GM23338 (cell line): Measurements from ENCODE around the gene RPS19BP1. TPM values are rescaled to one million over a fixed set of nuclear protein-coding genes. Genes with fewer than 3 reads are reported as not detected.

Experiments used
- ATAC-seq: fragments of 200-7000 bp; cut with Tn5 transposase; 3 replicates; pipeline ENCODE4 v1.9.1; 2020
- DNase-seq: peaks from one replicate; pipeline ENCODE4 v3.0.0-alpha.2; 2015; ENCODE audit warnings: low spot score
- H2AFZ ChIP-seq: fragments of 200-600 bp; sonication (generic); 2 replicates; pipeline ENCODE4 v1.8.0; 2016; ENCODE audit warnings: antibody characterized with exemption, mild to moderate bottlenecking, moderate library complexity
- H3F3A ChIP-seq: fragments of 200-600 bp; sonication (generic); replicated peaks from 2 replicates; pipeline ENCODE4 v1.8.0; 2017; ENCODE audit warnings: antibody characterized with exemption, mixed run types, low read depth
- H3K27ac ChIP-seq: fragments of 200-600 bp; sonication (generic); 2 replicates; pipeline ENCODE4 v1.6.1; 2016; ENCODE audit warnings: low read depth
- H3K27me3 ChIP-seq: fragments of 200-600 bp; sonication (generic); 2 replicates; pipeline ENCODE4 v1.8.0; 2016; ENCODE audit warnings: mild to moderate bottlenecking, mixed run types, moderate library complexity; ENCODE audit not compliant: insufficient read depth
- H3K36me3 ChIP-seq: fragments of 200-600 bp; sonication (generic); 2 replicates; pipeline ENCODE4 v1.8.0; 2016; ENCODE audit warnings: mild to moderate bottlenecking; ENCODE audit not compliant: insufficient read depth
- H3K4me1 ChIP-seq: fragments of 200-600 bp; sonication (generic); 2 replicates; pipeline ENCODE4 v1.8.0; 2016; ENCODE audit warnings: mild to moderate bottlenecking, moderate library complexity; ENCODE audit not compliant: insufficient read depth
- H3K4me2 ChIP-seq: fragments of 200-600 bp; sonication (generic); 2 replicates; pipeline ENCODE4 v1.7.1; 2017; ENCODE audit warnings: mixed run types
- H3K4me3 ChIP-seq: fragments of 200-600 bp; sonication (generic); 2 replicates; pipeline ENCODE4 v1.6.1; 2016; ENCODE audit warnings: mixed run types
- H3K79me2 ChIP-seq: fragments of 200-600 bp; sonication (generic); replicated peaks from 2 replicates; pipeline ENCODE4 v1.8.0; 2017; ENCODE audit warnings: mild to moderate bottlenecking; ENCODE audit not compliant: insufficient read depth
- H3K9me2 ChIP-seq: fragments of 200-600 bp; sonication (generic); 2 replicates; pipeline ENCODE4 v1.8.0; 2017; ENCODE audit not compliant: insufficient read depth
- H4K20me1 ChIP-seq: fragments of 200-600 bp; sonication (generic); replicated peaks from 2 replicates; pipeline ENCODE4 v1.8.0; 2017; ENCODE audit warnings: mild to moderate bottlenecking; ENCODE audit not compliant: insufficient read depth
- H3K27ac Mint-ChIP-seq: 2 replicates; pipeline ENCODE4 v1.8.0; 2020; ENCODE audit warnings: inconsistent platforms, mild to moderate bottlenecking, moderate library complexity, mixed read lengths
- H3K27me3 Mint-ChIP-seq: 3 replicates; pipeline ENCODE4 v1.8.0; 2022; ENCODE audit warnings: low read depth, mild to moderate bottlenecking, moderate library complexity, mixed read lengths, inconsistent platforms; ENCODE audit not compliant: insufficient read depth, poor library complexity
- H3K36me3 Mint-ChIP-seq: 3 replicates; pipeline ENCODE4 v1.8.0; 2021; ENCODE audit warnings: low read depth, mild to moderate bottlenecking, inconsistent platforms, moderate library complexity, mixed read lengths
- H3K4me1 Mint-ChIP-seq: 3 replicates; pipeline ENCODE4 v1.8.0; 2020; ENCODE audit warnings: mild to moderate bottlenecking, inconsistent platforms, mixed read lengths
- H3K4me3 Mint-ChIP-seq: 3 replicates; pipeline ENCODE4 v1.8.0; 2021; ENCODE audit warnings: moderate library complexity, mild to moderate bottlenecking, inconsistent platforms, mixed read lengths
- H3K9me3 Mint-ChIP-seq: 3 replicates; pipeline ENCODE4 v1.8.0; 2020; ENCODE audit warnings: moderate library complexity, mild to moderate bottlenecking, inconsistent platforms, mixed read lengths
- CREB1 ChIP-seq: fragments of 250-450 bp; sonication (Bioruptor Pico); IDR thresholded peaks from 2 replicates; pipeline ENCODE4 v1.5.0; 2020; ENCODE audit warnings: low read depth, mild to moderate bottlenecking, moderate library complexity
- EZH2 ChIP-seq: fragments of 200-600 bp; sonication (generic); IDR thresholded peaks from one replicate; pipeline ENCODE4 v1.8.0; 2017; ENCODE audit warnings: antibody characterized with exemption, mild to moderate bottlenecking, low read depth; ENCODE audit not compliant: unreplicated experiment
- EZH2phosphoT487 ChIP-seq: fragments of 200-600 bp; sonication (generic); IDR thresholded peaks from one replicate; pipeline ENCODE4 v1.8.1; 2018; ENCODE audit warnings: antibody characterized with exemption; ENCODE audit not compliant: unreplicated experiment
- JUNB ChIP-seq: IDR thresholded peaks from one replicate; pipeline ENCODE4 v1.6.1; 2016; ENCODE audit warnings: antibody characterized with exemption; ENCODE audit not compliant: unreplicated experiment
- NANOG ChIP-seq: IDR thresholded peaks from 2 replicates; pipeline ENCODE4 v1.6.1; 2016; ENCODE audit warnings: antibody characterized with exemption, borderline replicate concordance
- POLR2AphosphoS5 ChIP-seq: IDR thresholded peaks from 2 replicates; pipeline ENCODE4 v1.6.1; 2016; ENCODE audit warnings: antibody characterized with exemption, low read depth
- ZNF114 ChIP-seq: fragments of 250-450 bp; sonication (Bioruptor Pico); IDR thresholded peaks from 2 replicates; pipeline ENCODE4 v1.5.0; 2020; ENCODE audit warnings: mild to moderate bottlenecking, moderate library complexity
- ZNF331 ChIP-seq: fragments of 250-450 bp; sonication (Bioruptor Pico); IDR thresholded peaks from 2 replicates; pipeline ENCODE4 v1.5.0; 2020; ENCODE audit warnings: low read depth, mild to moderate bottlenecking, moderate library complexity
- ZNF462 ChIP-seq: fragments of 250-450 bp; sonication (Bioruptor Pico); IDR thresholded peaks from 2 replicates; pipeline ENCODE4 v1.5.0; 2020; ENCODE audit warnings: mild to moderate bottlenecking, moderate library complexity
- polyA plus RNA-seq: library from polyadenylated mRNA; unstranded; fragments of >200 nt; fragmentation: Nextera tagmentation; extraction: Ambion mirVana; gene quantifications from 2 replicates; pipeline ENCODE4 v1.2.1, GENCODE V29; 2016
- total RNA-seq: library from RNA; depleted of rRNA; stranded (reverse); fragments of >200 nt; shearing (Covaris generic); gene quantifications from 2 replicates; pipeline ENCODE4 v1.2.3, GENCODE V29; 2014
- TF ChIP-seq, protein P1 (sequence below), 2 experiments: fragments of 200-600 bp in 1 of 2; sonication (generic) in 1 of 2; conservative IDR thresholded peaks; 2 replicates each; pipeline versions ENCODE4 v1.5.1 to v1.6.1; 2016 to 2017; ENCODE audit warnings: antibody characterized with exemption in 2 of 2, low read depth in 2 of 2, mild to moderate bottlenecking in 2 of 2, moderate library complexity in 1 of 2
- TF ChIP-seq, protein P2 (sequence below): IDR thresholded peaks from 2 replicates; pipeline ENCODE4 v1.6.1; 2016; ENCODE audit warnings: antibody characterized with exemption
- TF ChIP-seq, protein P3 (sequence below): IDR thresholded peaks from one replicate; pipeline ENCODE4 v1.6.1; 2018; ENCODE audit warnings: antibody characterized with exemption; ENCODE audit not compliant: unreplicated experiment

Gene RPS19BP1
- total and polyA plus RNA-seq, 2 experiments from 2014 or later: 153 to 215 TPM

DNA sequence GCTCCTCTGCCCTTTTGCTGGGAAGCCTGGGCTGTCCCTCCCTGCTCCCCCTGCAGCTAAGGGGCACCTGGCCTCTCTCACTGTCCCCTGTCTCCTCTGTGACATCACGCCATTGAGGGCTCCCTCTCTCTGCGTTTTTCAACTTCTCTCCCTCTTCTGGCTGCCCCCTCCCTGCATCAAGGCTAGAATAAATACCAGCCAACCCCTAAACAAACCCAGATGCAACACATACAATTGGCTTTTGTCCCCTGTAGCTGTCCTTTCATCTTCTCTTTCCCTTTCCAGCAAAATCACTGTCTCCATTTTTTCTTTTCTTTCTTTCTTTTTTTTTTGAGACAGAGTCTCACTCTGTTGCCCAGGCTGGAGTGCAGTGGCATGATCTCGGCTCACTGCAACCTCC lies 33.7 kb downstream of the RPS19BP1 start:
- Histone ChIP-seq H3K4me3 (no peak overlapping the region), H4K20me1 (peaks cover 15% of the 10 kb centered on the region), H3K27me3 (peaks cover 19% of the 10 kb centered on the region), H3K36me3 (no peaks in the 10 kb centered on the region), H3K27ac (no peak overlapping the region), H3K4me2 (no peak overlapping the region), H2AFZ (no peak overlapping the region), H3K79me2 (peaks cover 13% of the 10 kb centered on the region), H3K9me2 (no peaks in the 10 kb centered on the region), H3K4me1 (peaks cover 13% of the 10 kb centered on the region), H3F3A (peaks cover 9% of the 10 kb centered on the region; the same call in 1 of the 2 replicates)
- DNase-seq (no peak), ATAC-seq (no peak)
- H3K4me3 Mint-ChIP-seq: no peak overlapping the region
- H3K4me1 Mint-ChIP-seq: peaks cover 11% of the 10 kb centered on the region
- peaks cover 5% of the 10 kb centered on the region; the same call in 2 of the 3 replicates for H3K36me3 Mint-ChIP-seq
- TF ChIP-seq ZNF114 (CRISPR knock-in tag): no peak
- TF ChIP-seq NANOG: no peak
- TF ChIP-seq ZNF462 (CRISPR knock-in tag): no peak
- TF ChIP-seq CREB1 (CRISPR knock-in tag): no peak
- TF ChIP-seq, protein P1, sequence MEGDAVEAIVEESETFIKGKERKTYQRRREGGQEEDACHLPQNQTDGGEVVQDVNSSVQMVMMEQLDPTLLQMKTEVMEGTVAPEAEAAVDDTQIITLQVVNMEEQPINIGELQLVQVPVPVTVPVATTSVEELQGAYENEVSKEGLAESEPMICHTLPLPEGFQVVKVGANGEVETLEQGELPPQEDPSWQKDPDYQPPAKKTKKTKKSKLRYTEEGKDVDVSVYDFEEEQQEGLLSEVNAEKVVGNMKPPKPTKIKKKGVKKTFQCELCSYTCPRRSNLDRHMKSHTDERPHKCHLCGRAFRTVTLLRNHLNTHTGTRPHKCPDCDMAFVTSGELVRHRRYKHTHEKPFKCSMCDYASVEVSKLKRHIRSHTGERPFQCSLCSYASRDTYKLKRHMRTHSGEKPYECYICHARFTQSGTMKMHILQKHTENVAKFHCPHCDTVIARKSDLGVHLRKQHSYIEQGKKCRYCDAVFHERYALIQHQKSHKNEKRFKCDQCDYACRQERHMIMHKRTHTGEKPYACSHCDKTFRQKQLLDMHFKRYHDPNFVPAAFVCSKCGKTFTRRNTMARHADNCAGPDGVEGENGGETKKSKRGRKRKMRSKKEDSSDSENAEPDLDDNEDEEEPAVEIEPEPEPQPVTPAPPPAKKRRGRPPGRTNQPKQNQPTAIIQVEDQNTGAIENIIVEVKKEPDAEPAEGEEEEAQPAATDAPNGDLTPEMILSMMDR (conservative IDR thresholded peaks at IDR 0.05; ENCODE audit: low read depth in 2 of 2): no peak
- TF ChIP-seq EZH2phosphoT487: no peak
- no peak for TF ChIP-seq JUNB
- no peak for TF ChIP-seq POLR2AphosphoS5
- TF ChIP-seq, protein P2, sequence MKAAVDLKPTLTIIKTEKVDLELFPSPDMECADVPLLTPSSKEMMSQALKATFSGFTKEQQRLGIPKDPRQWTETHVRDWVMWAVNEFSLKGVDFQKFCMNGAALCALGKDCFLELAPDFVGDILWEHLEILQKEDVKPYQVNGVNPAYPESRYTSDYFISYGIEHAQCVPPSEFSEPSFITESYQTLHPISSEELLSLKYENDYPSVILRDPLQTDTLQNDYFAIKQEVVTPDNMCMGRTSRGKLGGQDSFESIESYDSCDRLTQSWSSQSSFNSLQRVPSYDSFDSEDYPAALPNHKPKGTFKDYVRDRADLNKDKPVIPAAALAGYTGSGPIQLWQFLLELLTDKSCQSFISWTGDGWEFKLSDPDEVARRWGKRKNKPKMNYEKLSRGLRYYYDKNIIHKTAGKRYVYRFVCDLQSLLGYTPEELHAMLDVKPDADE: no peak
- no peak for TF ChIP-seq EZH2
- TF ChIP-seq ZNF331 (CRISPR knock-in tag): no peak
- TF ChIP-seq, protein P3, sequence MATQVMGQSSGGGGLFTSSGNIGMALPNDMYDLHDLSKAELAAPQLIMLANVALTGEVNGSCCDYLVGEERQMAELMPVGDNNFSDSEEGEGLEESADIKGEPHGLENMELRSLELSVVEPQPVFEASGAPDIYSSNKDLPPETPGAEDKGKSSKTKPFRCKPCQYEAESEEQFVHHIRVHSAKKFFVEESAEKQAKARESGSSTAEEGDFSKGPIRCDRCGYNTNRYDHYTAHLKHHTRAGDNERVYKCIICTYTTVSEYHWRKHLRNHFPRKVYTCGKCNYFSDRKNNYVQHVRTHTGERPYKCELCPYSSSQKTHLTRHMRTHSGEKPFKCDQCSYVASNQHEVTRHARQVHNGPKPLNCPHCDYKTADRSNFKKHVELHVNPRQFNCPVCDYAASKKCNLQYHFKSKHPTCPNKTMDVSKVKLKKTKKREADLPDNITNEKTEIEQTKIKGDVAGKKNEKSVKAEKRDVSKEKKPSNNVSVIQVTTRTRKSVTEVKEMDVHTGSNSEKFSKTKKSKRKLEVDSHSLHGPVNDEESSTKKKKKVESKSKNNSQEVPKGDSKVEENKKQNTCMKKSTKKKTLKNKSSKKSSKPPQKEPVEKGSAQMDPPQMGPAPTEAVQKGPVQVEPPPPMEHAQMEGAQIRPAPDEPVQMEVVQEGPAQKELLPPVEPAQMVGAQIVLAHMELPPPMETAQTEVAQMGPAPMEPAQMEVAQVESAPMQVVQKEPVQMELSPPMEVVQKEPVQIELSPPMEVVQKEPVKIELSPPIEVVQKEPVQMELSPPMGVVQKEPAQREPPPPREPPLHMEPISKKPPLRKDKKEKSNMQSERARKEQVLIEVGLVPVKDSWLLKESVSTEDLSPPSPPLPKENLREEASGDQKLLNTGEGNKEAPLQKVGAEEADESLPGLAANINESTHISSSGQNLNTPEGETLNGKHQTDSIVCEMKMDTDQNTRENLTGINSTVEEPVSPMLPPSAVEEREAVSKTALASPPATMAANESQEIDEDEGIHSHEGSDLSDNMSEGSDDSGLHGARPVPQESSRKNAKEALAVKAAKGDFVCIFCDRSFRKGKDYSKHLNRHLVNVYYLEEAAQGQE: no peak
- no peak overlapping the region for H3K27ac Mint-ChIP-seq
- H3K27me3 Mint-ChIP-seq: peaks cover 49% of the 10 kb centered on the region
- no peaks in the 10 kb centered on the region; the same call in none of the 3 replicates for H3K9me3 Mint-ChIP-seq
